ENCODE measurements around the gene ARL1.

ARL1 gene

GRCh38 chr12:101407436-101408345, at the start of gene ARL1:
Gene ARL1, minus strand, starts transcription at chr12:101407772. Its CDS starts 127 bp downstream, at chr12:101407645.
- DNase-seq (ENCODE audit: low read depth) = peak; percentile 88
- TF ChIP-seq CTCF (conservative IDR thresholded peaks at IDR 0.05; ENCODE audit: control insufficient read depth, insufficient read depth, low read depth, low read length) = no peak
- H3K4me3 ChIP-seq (ENCODE audit: control insufficient read depth, low read depth, low read length) = peak within 1 kb of the TSS; percentile 93

- no peak for TF ChIP-seq CTCF (conservative IDR thresholded peaks at IDR 0.05; ENCODE audit: control insufficient read depth, insufficient read depth, low read depth, low read length)
- DNase-seq (ENCODE audit: low read depth) = no peak
- H3K4me3 ChIP-seq (ENCODE audit: control insufficient read depth, low read depth, low read length) = no peak overlapping the region
These were observed 48.1 kb upstream of the ARL1 start for GRCh38 chr12:101455685-101456084.

- no peak for TF ChIP-seq CTCF (conservative IDR thresholded peaks at IDR 0.05; ENCODE audit: control insufficient read depth, insufficient read depth, low read depth, low read length)
- no peak for DNase-seq (ENCODE audit: low read depth)
- H3K4me3 ChIP-seq (ENCODE audit: control insufficient read depth, low read depth, low read length) = no peak overlapping the region
These were observed 34.1 kb upstream of the ARL1 start for GRCh38 chr12:101441461-101442224.

- no peak overlapping the region for H3K4me3 ChIP-seq (ENCODE audit: control insufficient read depth, low read depth, low read length)
- no peak for DNase-seq (ENCODE audit: low read depth)
- no peak for TF ChIP-seq CTCF (conservative IDR thresholded peaks at IDR 0.05; ENCODE audit: control insufficient read depth, insufficient read depth, low read depth, low read length)
These were observed 31.7 kb upstream of the ARL1 start for GRCh38 chr12:101439236-101439635.

- TF ChIP-seq CTCF (conservative IDR thresholded peaks at IDR 0.05; ENCODE audit: control insufficient read depth, insufficient read depth, low read depth, low read length) = no peak
- H3K4me3 ChIP-seq (ENCODE audit: control insufficient read depth, low read depth, low read length) = no peak overlapping the region
- DNase-seq (ENCODE audit: low read depth) = no peak
These were observed 28.6 kb upstream of the ARL1 start for GRCh38 chr12:101436136-101436535.

GRCh38 chr12:101430456-101430855, 22.9 kb upstream of the ARL1 start:
- H3K4me3 ChIP-seq (ENCODE audit: control insufficient read depth, low read depth, low read length) = no peak overlapping the region
- TF ChIP-seq CTCF (conservative IDR thresholded peaks at IDR 0.05; ENCODE audit: control insufficient read depth, insufficient read depth, low read depth, low read length) = no peak
- DNase-seq (ENCODE audit: low read depth) = no peak
